AG04449 (cell line): ENCODE data around the gene HAGH.

Source experiments
- CTCF ChIA-PET: fragments of 350-600 bp; formaldehyde crosslinking; extraction: SDS; loops from one replicate; lab custom pipeline; 2021; ENCODE audit warnings: antibody characterized with exemption; lab: Yijun Ruan, JAX
- POLR2A ChIA-PET: fragments of 400-600, 350-600 bp; formaldehyde crosslinking; extraction: SDS; loops from one replicate; lab custom pipeline; 2020; ENCODE audit warnings: antibody characterized with exemption, inconsistent platforms; lab: Yijun Ruan, JAX
- DNase-seq: peaks from one replicate; pipeline ENCODE4 v3.0.0-alpha.2; 2010; ENCODE audit warnings: low read depth, low spot score
- H3K4me3 ChIP-seq: 2 replicates; pipeline ENCODE4 v1.5.1; 2011; ENCODE audit warnings: low read depth, mild to moderate bottlenecking, control low read depth, low read length
- TF ChIP-seq, protein P1 (sequence below): IDR thresholded peaks from one replicate; pipeline ENCODE4 v1.5.1; 2011; ENCODE audit warnings: mild to moderate bottlenecking, moderate library complexity, low read length, control low read depth, inconsistent platforms; ENCODE audit not compliant: insufficient read depth; ENCODE audit errors: missing control alignments

The HAGH gene

DNA sequence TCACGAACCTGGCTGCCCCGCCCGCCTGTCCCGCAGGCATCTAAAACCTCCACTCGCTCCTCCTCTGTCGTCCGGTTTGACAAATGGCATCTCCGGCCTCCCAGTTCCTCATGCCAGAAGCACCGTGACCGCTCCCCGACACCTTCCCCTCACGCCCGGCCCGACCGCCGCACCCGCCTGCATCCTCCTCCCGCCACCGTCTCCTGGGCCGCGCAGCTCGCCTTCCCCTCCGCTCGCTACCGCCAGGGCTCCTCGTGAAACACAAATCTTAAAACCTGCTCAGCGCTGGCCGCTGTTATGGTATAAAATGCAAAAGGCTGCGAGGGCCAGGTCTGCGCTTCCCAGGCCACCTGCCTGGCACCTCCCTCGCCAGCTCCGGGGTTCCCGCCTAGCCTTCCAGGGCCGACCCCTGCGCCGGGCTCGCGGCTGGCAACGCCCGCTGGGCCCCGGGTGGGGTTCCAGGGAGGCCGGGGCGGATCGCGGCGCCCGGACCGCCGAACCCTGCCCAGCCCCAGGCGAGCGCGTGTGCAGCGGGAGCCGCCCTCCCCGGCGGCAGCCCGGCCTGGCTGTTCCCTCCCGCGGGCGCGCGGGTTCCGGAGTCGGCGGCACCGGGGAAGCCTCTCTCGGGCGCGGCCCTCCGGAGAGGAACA is 44.7 kb downstream of the HAGH start:
- DNase-seq = no peak
- TF ChIP-seq, protein P1, sequence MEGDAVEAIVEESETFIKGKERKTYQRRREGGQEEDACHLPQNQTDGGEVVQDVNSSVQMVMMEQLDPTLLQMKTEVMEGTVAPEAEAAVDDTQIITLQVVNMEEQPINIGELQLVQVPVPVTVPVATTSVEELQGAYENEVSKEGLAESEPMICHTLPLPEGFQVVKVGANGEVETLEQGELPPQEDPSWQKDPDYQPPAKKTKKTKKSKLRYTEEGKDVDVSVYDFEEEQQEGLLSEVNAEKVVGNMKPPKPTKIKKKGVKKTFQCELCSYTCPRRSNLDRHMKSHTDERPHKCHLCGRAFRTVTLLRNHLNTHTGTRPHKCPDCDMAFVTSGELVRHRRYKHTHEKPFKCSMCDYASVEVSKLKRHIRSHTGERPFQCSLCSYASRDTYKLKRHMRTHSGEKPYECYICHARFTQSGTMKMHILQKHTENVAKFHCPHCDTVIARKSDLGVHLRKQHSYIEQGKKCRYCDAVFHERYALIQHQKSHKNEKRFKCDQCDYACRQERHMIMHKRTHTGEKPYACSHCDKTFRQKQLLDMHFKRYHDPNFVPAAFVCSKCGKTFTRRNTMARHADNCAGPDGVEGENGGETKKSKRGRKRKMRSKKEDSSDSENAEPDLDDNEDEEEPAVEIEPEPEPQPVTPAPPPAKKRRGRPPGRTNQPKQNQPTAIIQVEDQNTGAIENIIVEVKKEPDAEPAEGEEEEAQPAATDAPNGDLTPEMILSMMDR = peak; percentile 11
- POLR2A ChIA-PET = interaction anchor here (0.8 to 2.0 kb wide), 7 partner anchors 10 to 361 kb away, joined by 3 to 31 read pairs (median 8); partner anchors contain the start of genes EME2, MAPK8IP3, MRPS34 and NME3
- CTCF ChIA-PET = interaction anchor here (1.3 to 2.4 kb wide), 3 partner anchors 8 to 147 kb away, joined by 3 to 10 read pairs (median 7); no protein-coding TSS in a partner anchor
- H3K4me3 ChIP-seq = peak overlapping the region; percentile 76

DNA sequence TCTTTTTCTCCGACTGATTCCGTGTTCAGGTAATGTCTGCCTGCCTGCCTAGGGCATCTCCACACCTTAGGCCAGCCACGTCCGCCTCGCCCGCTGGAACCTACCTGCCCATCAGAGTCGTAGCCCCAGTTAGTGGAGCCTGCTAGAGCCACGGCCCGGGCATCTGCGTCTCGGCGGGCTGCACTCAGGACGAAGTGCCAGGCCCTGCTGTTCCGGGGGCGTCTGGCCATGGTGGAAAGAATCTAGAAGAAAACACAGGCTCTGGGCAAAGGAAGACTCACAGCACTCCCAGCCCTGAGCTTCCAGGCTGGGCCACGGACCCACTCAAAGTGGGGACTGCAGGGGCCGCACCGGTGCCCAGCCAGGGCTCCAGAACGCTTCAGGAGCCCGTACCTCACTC is 45.4 kb downstream of the HAGH start:
- TF ChIP-seq, protein P1 = no peak
- ChIA-PET CTCF (interaction anchor here (1.3 to 2.4 kb wide), 2 partner anchors 75 to 148 kb away, joined by 4 to 10 read pairs; partner anchors contain the start of gene MAPK8IP3), POLR2A (interaction anchor here (2.0 kb wide), 1 partner anchor 10 kb away, joined by 31 read pairs; the partner anchor contains the start of genes EME2, MRPS34 and NME3)
- H3K4me3 ChIP-seq = peak overlapping the region; percentile 76
- DNase-seq = no peak

DNA sequence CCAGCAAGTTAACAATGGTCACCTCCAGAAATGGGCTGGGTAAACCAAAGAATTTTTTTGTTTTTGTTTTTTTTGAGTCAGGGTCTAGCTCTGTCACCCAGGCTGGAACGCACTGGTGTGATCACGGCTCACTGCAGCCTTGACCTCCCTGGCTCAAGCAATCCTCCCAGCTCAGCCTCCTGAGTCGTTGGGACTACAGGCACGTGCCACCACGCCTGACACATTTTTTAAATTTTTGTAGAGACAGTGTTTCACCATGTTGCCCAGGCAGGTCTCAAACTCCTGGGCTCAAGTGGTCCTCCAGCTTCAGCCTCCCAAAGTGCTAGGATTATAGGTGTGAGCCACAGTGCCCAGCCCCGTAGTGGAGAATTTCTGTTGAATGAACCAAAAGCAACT is 46.0 kb downstream of the HAGH start:
- TF ChIP-seq, protein P1 = no peak
- DNase-seq = no peak
- H3K4me3 ChIP-seq = peak overlapping the region; percentile 76; the same call in 1 of the 2 replicates
- POLR2A ChIA-PET = no interaction called here
- CTCF ChIA-PET = interaction anchor here (1.1 to 2.4 kb wide), 3 partner anchors 30 to 149 kb away, joined by 3 to 10 read pairs (median 4); partner anchors contain the start of gene MAPK8IP3

DNA sequence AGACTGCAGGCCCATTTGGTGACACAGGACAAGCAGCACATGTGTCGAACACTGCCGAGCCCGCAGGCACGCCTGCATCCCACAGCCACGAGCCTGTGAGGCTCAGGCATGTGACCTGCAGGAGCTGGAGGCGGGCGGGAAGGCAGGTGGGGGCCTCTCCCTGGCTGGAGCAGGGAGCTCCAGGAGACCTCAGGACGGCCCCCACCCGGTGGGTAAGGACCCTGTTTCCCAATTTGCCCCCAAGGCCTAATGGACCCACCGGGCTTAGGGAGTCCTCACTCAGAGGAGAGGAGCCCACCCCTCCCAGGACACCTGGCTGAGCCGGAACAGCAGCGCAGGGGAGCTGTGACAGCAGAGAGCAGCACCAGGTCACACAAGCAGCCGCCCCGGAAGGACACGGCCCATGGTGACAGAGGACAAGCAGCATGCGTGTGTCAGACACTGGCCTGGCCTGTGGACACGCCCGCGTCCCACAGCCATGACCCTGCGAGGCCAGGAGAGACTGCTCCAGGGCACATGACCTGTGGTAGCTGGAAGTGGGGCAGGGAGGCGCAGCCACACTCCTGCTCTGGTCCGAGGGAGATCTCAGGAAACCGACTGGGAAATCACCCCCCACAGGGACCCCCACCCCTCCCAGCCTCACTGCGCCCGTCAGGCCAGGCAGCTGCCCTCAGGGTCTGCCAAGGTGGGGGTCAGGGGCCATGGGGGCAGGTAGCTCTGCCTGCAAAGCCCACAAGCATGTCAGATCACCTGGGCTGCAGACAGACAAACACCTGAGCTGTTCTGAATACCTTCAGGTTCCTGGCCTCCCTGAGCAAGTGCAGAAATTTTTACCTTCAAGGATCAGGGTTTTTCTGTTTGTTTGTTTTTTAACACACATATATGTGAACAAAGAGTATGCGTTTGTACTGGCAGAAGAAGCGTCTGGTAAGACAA is 46.6 kb downstream of the HAGH start:
- TF ChIP-seq, protein P1 = no peak
- CTCF ChIA-PET = interaction anchor here (1.1 to 2.4 kb wide), 3 partner anchors 31 to 149 kb away, joined by 3 to 10 read pairs (median 4); partner anchors contain the start of gene MAPK8IP3

DNA sequence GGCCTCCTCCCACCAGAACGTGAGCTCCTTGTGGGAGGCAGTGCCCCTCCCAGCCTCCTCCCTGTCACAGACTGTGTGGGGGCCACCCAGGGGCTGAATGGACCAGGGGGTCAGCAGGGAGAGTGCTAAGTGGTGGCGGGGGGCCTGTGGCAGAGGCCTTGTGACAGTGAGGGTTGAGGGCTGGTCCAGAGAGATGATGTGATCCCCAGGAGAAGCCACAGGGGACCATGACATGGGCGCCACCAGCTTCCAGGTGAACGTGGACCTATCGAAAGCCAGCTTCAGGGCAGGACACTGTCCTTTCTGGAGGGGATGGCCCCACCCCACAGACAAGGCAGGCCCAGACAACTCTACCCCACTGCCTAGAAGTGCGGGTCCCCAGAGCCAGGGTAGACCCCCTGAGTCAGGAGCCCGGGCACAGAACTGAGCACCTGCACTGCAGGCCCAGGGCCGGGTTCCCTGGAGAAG is 47.4 kb downstream of the HAGH start:
- DNase-seq = no peak
- ChIA-PET POLR2A (no interaction called here), CTCF (interaction anchor here (2.6 kb wide), 1 partner anchor 150 kb away, joined by 6 read pairs; no protein-coding TSS in a partner anchor)
- TF ChIP-seq, protein P1 = no peak
- H3K4me3 ChIP-seq = no peak overlapping the region

More for the DNA sequence above, 46.6 kb downstream of the HAGH start:
- POLR2A ChIA-PET = no interaction called here
- no peak overlapping the region for H3K4me3 ChIP-seq
- no peak for DNase-seq
